GM12878 (cell line): Measurements from ENCODE around the gene RPLP1. TPM values are rescaled to one million over a fixed set of nuclear protein-coding genes. Genes with fewer than 3 reads are reported as not detected.

Experiments used
- ATAC-seq: fragments of 200-7000 bp; cut with Tn5 transposase; 3 replicates; pipeline ENCODE4 v1.9.1; 2020; ENCODE audit warnings: mild to moderate bottlenecking, moderate library complexity
- BruUV-seq: library from RNA; stranded (reverse); fragments of 400-500 nt; replicated peaks from 2 replicates; lab custom pipeline; 2021; lab: Mats Ljungman, UMichigan
- CTCF ChIA-PET: fragments of 300-600 bp; sonication (Branson Sonifier 250); formaldehyde crosslinking; extraction: SDS; loops from one replicate; lab custom pipeline; 2021; ENCODE audit warnings: inconsistent platforms; lab: Yijun Ruan, JAX
- POLR2A ChIA-PET: fragments of 350-600 bp; formaldehyde crosslinking; extraction: SDS; loops from one replicate; lab custom pipeline; 2021; ENCODE audit warnings: inconsistent platforms; lab: Charles Lee
- RAD21 ChIA-PET: fragments of 300-600 bp; sonication (Branson Sonifier 250); formaldehyde crosslinking; loops from one replicate; lab custom pipeline; 2023; ENCODE audit warnings: antibody characterized with exemption; ENCODE audit not compliant: unreplicated experiment; lab: Charles Lee
- SMC1A ChIA-PET: fragments of 300-600 bp; sonication (Branson Sonifier 250); formaldehyde crosslinking; loops from one replicate; lab custom pipeline; 2023; ENCODE audit not compliant: unreplicated experiment, uncharacterized antibody; lab: Charles Lee
- DNase-seq: peaks from one replicate; pipeline ENCODE4 v3.0.0-alpha.2; 2011; ENCODE audit warnings: low read depth, low spot score
- FAIRE-seq: peaks from 3 replicates; lab custom pipeline; 2011; peaks lifted over from hg19 to GRCh38; lab: Jason Lieb, UNC
- H2AFZ ChIP-seq: 2 replicates; pipeline ENCODE4 v1.6.0; 2011; ENCODE audit warnings: low read depth, low read length, control low read depth; ENCODE audit not compliant: control insufficient read depth
- H3K27ac ChIP-seq: 2 replicates; pipeline ENCODE4 v1.5.1; 2011; ENCODE audit warnings: control low read depth; ENCODE audit not compliant: control insufficient read depth, insufficient read depth
- H3K27me3 ChIP-seq, 2 experiments: replicated peaks in 1 of 2; 2 replicates each; pipeline versions ENCODE4 v1.6.0 to v1.6.1; 2011; ENCODE audit warnings: low read length in 1 of 2; ENCODE audit not compliant: control insufficient read depth in 2 of 2, insufficient read depth in 2 of 2
- H3K36me3 ChIP-seq, 2 experiments: 2 replicates each; pipeline ENCODE4 v1.5.1; 2011; ENCODE audit warnings: low read length in 1 of 2; ENCODE audit not compliant: control insufficient read depth in 2 of 2, insufficient read depth in 2 of 2
- H3K4me1 ChIP-seq: 2 replicates; pipeline ENCODE4 v1.6.1; 2011; ENCODE audit warnings: mild to moderate bottlenecking, low read length, moderate library complexity, mixed read lengths; ENCODE audit not compliant: control insufficient read depth, insufficient read depth
- H3K4me2 ChIP-seq: 2 replicates; pipeline ENCODE4 v1.6.0; 2011; ENCODE audit warnings: control low read depth; ENCODE audit not compliant: control insufficient read depth, insufficient read depth
- H3K4me3 ChIP-seq: fragments of 200-600 bp; sonication (generic); 2 replicates; pipeline ENCODE4 v1.5.1; 2016
- H3K79me2 ChIP-seq: 2 replicates; pipeline ENCODE4 v1.6.0; 2011; ENCODE audit warnings: low read length; ENCODE audit not compliant: control insufficient read depth, insufficient read depth
- H3K9ac ChIP-seq: 2 replicates; pipeline ENCODE4 v1.8.0; 2011; ENCODE audit warnings: low read length, control low read depth, mixed read lengths; ENCODE audit not compliant: control insufficient read depth, insufficient read depth
- H3K9me3 ChIP-seq: replicated peaks from 3 replicates; pipeline ENCODE4 v1.5.1; 2011; ENCODE audit warnings: mild to moderate bottlenecking, low read length; ENCODE audit not compliant: control insufficient read depth, insufficient read depth
- H4K20me1 ChIP-seq: 2 replicates; pipeline ENCODE4 v1.6.0; 2011; ENCODE audit not compliant: control insufficient read depth, insufficient read depth
- CBX5 ChIP-seq: sonication (generic); IDR thresholded peaks from 2 replicates; pipeline ENCODE4 v1.6.1; 2016; ENCODE audit warnings: low read depth, moderate library complexity, mild to moderate bottlenecking, inconsistent platforms
- E4F1 ChIP-seq: fragments of 450-650 bp; IDR thresholded peaks from 2 replicates; pipeline ENCODE4 v1.6.1; 2018; ENCODE audit warnings: borderline replicate concordance, mild to moderate bottlenecking; ENCODE audit not compliant: partially characterized antibody
- EED ChIP-seq: sonication (generic); IDR thresholded peaks from 2 replicates; pipeline ENCODE4 v1.6.1; 2016; ENCODE audit warnings: antibody characterized with exemption, low read depth
- ESRRA ChIP-seq: IDR thresholded peaks from 2 replicates; pipeline ENCODE4 v1.6.1; 2012; ENCODE audit warnings: mild to moderate bottlenecking, low read length, improper control_type of control experiment
- HDGF ChIP-seq: fragments of 450-650 bp; IDR thresholded peaks from 2 replicates; pipeline ENCODE4 v1.6.1; 2016; ENCODE audit warnings: antibody characterized with exemption
- JUND ChIP-seq: IDR thresholded peaks from 2 replicates; pipeline ENCODE4 v1.6.1; 2012; ENCODE audit warnings: low read depth, mild to moderate bottlenecking, low read length, improper control_type of control experiment, moderate library complexity
- KAT2A ChIP-seq: conservative IDR thresholded peaks from 2 replicates; pipeline ENCODE4 v1.6.1; 2011; ENCODE audit warnings: low read depth, low read length; ENCODE audit not compliant: control insufficient read depth
- KDM1A ChIP-seq: fragments of 200-600 bp; sonication (generic); IDR thresholded peaks from 2 replicates; pipeline ENCODE4 v1.6.1; 2016; ENCODE audit warnings: borderline replicate concordance
- MYC ChIP-seq: IDR thresholded peaks from 2 replicates; pipeline ENCODE4 v1.6.1; 2011; ENCODE audit warnings: mild to moderate bottlenecking, low read length, moderate library complexity, inconsistent platforms; ENCODE audit not compliant: insufficient read depth, insufficient replicate concordance, insufficient read length, severe bottlenecking
- NFIC ChIP-seq: IDR thresholded peaks from 2 replicates; pipeline ENCODE4 v1.6.1; 2012; ENCODE audit warnings: low read depth, mild to moderate bottlenecking, inconsistent platforms, low read length, moderate library complexity
- PBX3 ChIP-seq: IDR thresholded peaks from 2 replicates; pipeline ENCODE4 v1.6.1; 2011; ENCODE audit warnings: mild to moderate bottlenecking, low read depth, low read length, moderate library complexity; ENCODE audit not compliant: insufficient replicate concordance
- POLR2AphosphoS2 ChIP-seq: IDR thresholded peaks from 2 replicates; pipeline ENCODE4 v1.6.1; 2011; ENCODE audit warnings: low read depth, mild to moderate bottlenecking, low read length, improper control_type of control experiment, moderate library complexity
- RELB ChIP-seq: fragments of 450-650 bp; IDR thresholded peaks from 2 replicates; pipeline ENCODE4 v1.6.1; 2017; ENCODE audit warnings: low read depth, mild to moderate bottlenecking, moderate library complexity
- REST ChIP-seq: IDR thresholded peaks from 2 replicates; pipeline ENCODE4 v1.6.1; 2012; ENCODE audit warnings: mild to moderate bottlenecking, low read depth, low read length
- SMARCA5 ChIP-seq: fragments of 450-650 bp; IDR thresholded peaks from 2 replicates; pipeline ENCODE4 v1.6.1; 2017; ENCODE audit warnings: mild to moderate bottlenecking
- ZNF207 ChIP-seq: fragments of 450-650 bp; IDR thresholded peaks from 2 replicates; pipeline ENCODE4 v1.6.1; 2014; ENCODE audit warnings: antibody characterized with exemption, mild to moderate bottlenecking, borderline replicate concordance
- whole genome bisulfite sequencing: methylation state at CpG from one replicate; pipeline ENCODE4 v1.1.6; 2016; ENCODE audit warnings: low lambda C conversion rate; ENCODE audit not compliant: insufficient replicate concordance, insufficient coverage; ENCODE audit errors: missing lambda C conversion rate; 5-methylcytosine and 5-hydroxymethylcytosine counted together
- in situ Hi-C: fragments of 300-500 bp; cut with MboI; formaldehyde crosslinking; loops from 9 replicates; pipeline ENCODE4 v1.14.3; 2018; ENCODE audit warnings: mixed read lengths
- intact Hi-C: fragments of 100-400 bp; cut with micrococcal nuclease; formaldehyde crosslinking; loops from one replicate; pipeline ENCODE4 v1.14.2; 2022; ENCODE audit not compliant: unreplicated experiment
- polyA plus RNA-seq, 11 experiments: library from polyadenylated mRNA; depleted of rRNA in 4 of 11; unstranded in 6 of 11; stranded (reverse) in 5 of 11; fragments of >200 nt; fragmentation: Nextera tagmentation in 4 of 11; fragmentation: Illumina TruSeq in 1 of 11; extraction: Ambion mirVana in 4 of 11; extraction: Trizol in 1 of 11; gene quantifications; 1 replicate in 1 of 11; 2 replicates in 10 of 11; pipeline versions ENCODE4 v1.2.1 to v1.2.3, GENCODE V29; 2011 to 2016; ENCODE audit warnings: inconsistent platforms in 2 of 11, missing spikeins in 2 of 11, low read depth in 1 of 11
- total RNA-seq, 4 experiments: library from RNA; depleted of rRNA in 3 of 4; stranded (reverse); fragments of >200 nt in 3 of 4; fragmentation: Illumina TruSeq in 1 of 4; extraction: Trizol in 1 of 4; gene quantifications; 2 replicates each; pipeline versions ENCODE4 v1.2.1 to v1.2.3, GENCODE V29; 2013 to 2021

RPLP1 gene
- total and polyA plus RNA-seq, 10 of the 15 experiments (the other 5 are each of a cell fraction or from before 2014, with no cell fraction given): 217 to 3,098 (median 1,664) TPM

GRCh38 chr15:69474291-69474690 lies 21.7 kb downstream of the RPLP1 start:
- ChIA-PET CTCF (interaction anchor here (1.2 to 3.0 kb wide), 2 partner anchors 11 to 31 kb away, joined by 3 to 17 read pairs; no protein-coding TSS in a partner anchor), SMC1A (interaction anchor here (1.3 kb wide), 1 partner anchor 11 kb away, joined by 3 read pairs; no protein-coding TSS in a partner anchor), RAD21 (no interaction called here), POLR2A (no interaction called here)
- no peak overlapping the region for H3K9ac ChIP-seq
- H3K36me3 ChIP-seq: no peaks in the 10 kb centered on the region
- BruUV-seq: no TSS peak
- ATAC-seq: no peak
- peaks cover 1% of the 10 kb centered on the region; the same call in 1 of the 2 replicates for H3K4me1 ChIP-seq
- intact Hi-C loops (loop anchor here (10.0 kb wide), 1 partner anchor 1251 kb away; no protein-coding TSS in a partner anchor), in situ Hi-C loops (loop anchor here (10.0 kb wide), 1 partner anchor 1251 kb away; no protein-coding TSS in a partner anchor)
- 38% methylated on average over 5 of the region's 5 CpGs for WGBS
- DNase-seq: no peak
- H3K27me3 ChIP-seq: no peaks in the 10 kb centered on the region
- no peak for FAIRE-seq
- H3K4me2 ChIP-seq: no peak overlapping the region
- no peaks in the 10 kb centered on the region for H4K20me1 ChIP-seq
- no peaks in the 10 kb centered on the region for H3K79me2 ChIP-seq
- no peak overlapping the region for H3K27ac ChIP-seq
- H3K4me3 ChIP-seq: no peak overlapping the region
- no peaks in the 10 kb centered on the region; the same call in 2 of the 3 replicates for H3K9me3 ChIP-seq
- H2AFZ ChIP-seq: no peak overlapping the region
- no peak for TF ChIP-seq KDM1A
- no peak for TF ChIP-seq REST
- no peak for TF ChIP-seq SMARCA5
- TF ChIP-seq KAT2A: no peak
- TF ChIP-seq ESRRA: no peak
- no peak for TF ChIP-seq RELB
- TF ChIP-seq MYC: no peak
- no peak for TF ChIP-seq PBX3
- no peak for TF ChIP-seq NFIC
- TF ChIP-seq HDGF: no peak
- no peak for TF ChIP-seq JUND
- no peak for TF ChIP-seq EED
- no peak for TF ChIP-seq CBX5
- no peak for TF ChIP-seq POLR2AphosphoS2
- TF ChIP-seq E4F1: no peak
- no peak for TF ChIP-seq ZNF207
